ENCODE data around the gene FAM186B.

Gene FAM186B

GRCh38 chr12:49635036-49635435 is 29.6 kb upstream of the FAM186B start:
- DNase-seq (ENCODE audit: extremely low read depth, low read depth), result no peak
- no peak for TF ChIP-seq CTCF (IDR thresholded peaks at IDR 0.05; ENCODE audit: low read depth, low read length, missing control alignments)
- no peak overlapping the region for H3K4me3 ChIP-seq (replicated peaks; ENCODE audit: low read depth, low read length)

DNA sequence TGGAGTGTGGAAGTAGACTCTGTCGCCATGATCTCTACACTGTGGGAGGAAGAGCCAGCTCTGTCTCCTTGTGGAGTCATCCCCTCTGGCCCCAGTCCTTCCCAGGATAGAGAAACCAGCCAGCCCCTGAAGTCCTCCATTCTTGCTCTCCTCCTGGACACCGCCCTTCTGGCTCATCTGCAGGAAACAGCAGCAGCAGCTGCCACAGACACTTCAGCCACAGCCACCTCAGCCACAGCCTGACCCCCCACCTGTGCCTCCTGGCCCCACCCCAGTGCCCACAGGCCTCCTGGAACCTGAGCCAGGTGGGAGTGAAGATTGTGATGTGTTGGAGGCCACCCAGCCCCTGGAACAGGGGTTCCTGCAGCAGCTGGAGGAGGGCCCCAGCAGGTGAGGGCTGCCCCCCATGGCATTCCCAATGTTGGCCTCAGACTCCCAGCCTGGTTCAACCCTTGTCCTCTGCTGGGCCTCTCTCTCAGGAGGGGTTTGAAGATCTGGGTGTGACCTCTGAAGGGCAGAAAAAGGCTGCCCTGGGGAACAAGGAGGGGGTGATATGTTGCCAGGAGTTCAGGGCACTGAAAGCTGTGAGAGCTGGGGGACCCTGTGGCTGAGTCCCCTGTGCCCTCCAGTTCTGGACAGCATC is 28.4 kb upstream of the FAM186B start:
- no peak overlapping the region for H3K4me3 ChIP-seq (replicated peaks; ENCODE audit: low read depth, low read length)
- no peak for DNase-seq (ENCODE audit: extremely low read depth, low read depth)
- no peak for TF ChIP-seq CTCF (IDR thresholded peaks at IDR 0.05; ENCODE audit: low read depth, low read length, missing control alignments)

DNA sequence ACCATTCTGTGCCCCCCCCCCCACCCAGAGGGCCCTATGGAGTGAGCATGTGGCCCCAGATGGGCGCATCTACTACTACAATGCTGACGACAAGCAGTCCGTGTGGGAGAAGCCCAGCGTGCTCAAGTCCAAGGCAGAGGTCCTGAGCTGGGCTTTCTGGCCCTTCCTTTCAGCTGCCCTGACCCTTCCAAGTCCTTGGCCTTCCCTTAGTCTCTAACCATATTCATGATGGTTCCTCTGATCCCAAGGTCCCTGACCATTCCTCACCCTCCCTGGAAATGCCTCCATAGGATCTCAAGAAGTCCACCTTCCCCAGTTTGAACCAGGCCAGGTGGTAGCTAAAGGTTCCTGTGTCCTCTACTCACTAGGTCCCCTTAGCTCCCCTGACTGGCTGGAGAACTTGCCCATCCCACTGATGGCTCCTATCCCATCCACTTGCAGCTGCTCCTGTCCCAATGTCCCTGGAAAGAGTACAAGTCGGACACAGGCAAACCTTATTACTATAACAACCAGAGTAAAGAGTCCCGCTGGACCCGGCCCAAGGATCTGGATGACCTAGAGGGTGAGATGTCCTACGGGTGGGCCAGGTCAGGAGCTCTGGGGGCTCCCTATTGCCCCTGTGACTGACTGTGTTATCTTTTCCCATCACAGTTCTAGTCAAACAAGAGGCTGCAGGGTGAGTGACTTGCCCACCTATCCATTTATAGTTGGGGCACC is 27.7 kb upstream of the FAM186B start:
- no peak for TF ChIP-seq CTCF (IDR thresholded peaks at IDR 0.05; ENCODE audit: low read depth, low read length, missing control alignments)
- no peak overlapping the region for H3K4me3 ChIP-seq (replicated peaks; ENCODE audit: low read depth, low read length)
- no peak for DNase-seq (ENCODE audit: extremely low read depth, low read depth)

GRCh38 chr12:49632401-49632800 is 27.0 kb upstream of the FAM186B start:
- no peak for DNase-seq (ENCODE audit: extremely low read depth, low read depth)
- no peak overlapping the region for H3K4me3 ChIP-seq (replicated peaks; ENCODE audit: low read depth, low read length)
- TF ChIP-seq CTCF (IDR thresholded peaks at IDR 0.05; ENCODE audit: low read depth, low read length, missing control alignments), result no peak

DNA sequence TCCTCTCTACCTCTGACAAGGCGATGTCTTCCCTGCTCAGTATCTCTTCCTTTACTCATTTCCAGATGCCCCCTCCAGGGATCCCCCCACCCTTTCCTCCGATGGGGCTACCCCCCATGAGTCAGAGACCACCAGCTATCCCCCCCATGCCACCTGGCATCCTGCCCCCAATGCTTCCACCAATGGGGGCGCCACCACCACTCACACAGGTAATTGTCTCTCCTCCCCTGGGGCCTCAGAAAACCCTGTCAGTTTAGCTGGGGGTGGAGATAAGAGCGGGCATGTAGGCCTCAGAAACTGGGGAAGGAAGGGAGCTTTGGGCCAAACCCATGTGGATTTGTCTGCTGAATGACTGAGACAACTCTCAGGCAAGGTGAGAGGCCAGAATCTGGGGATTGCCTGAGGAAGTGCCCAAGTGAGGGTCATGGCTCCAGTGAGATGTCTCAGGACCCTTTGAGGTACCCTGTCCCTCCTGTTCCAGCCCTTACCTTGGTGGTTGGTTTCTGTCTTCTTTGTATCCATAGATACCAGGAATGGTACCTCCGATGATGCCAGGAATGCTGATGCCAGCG is 26.0 kb upstream of the FAM186B start:
- H3K4me3 ChIP-seq (replicated peaks; ENCODE audit: low read depth, low read length), result no peak overlapping the region
- TF ChIP-seq CTCF (IDR thresholded peaks at IDR 0.05; ENCODE audit: low read depth, low read length, missing control alignments), result no peak
- no peak for DNase-seq (ENCODE audit: extremely low read depth, low read depth)

DNA sequence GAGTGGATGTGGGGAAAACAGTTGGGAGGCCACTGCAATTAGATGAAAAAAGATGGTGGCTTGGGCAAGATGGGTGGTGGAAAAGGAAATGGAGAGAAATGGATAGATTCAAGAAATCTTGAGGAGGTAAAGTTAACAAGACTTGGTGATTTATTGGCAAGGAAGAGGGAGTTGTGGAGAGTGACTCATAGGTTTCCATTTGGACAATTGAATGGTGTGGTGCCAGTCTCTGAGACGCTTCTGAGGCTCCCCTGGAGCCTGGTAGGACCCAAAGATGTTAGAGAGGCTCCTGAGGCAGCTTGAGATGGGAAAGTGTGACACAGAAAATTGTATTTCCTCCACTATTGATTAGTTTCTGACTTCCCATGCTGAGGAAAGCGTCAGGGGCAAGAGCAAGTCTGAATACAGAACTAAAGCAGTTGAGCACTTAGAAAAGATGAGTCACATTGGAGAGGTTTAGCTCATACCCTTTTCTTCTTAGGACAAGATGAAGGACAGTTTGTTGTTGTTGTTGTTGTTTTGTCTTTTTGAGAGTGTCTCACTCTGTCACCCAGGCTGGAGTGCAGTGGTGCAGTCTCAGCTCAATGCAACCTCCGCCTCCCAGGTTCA is 22.4 kb upstream of the FAM186B start:
- H3K4me3 ChIP-seq (replicated peaks; ENCODE audit: low read depth, low read length), result no peak overlapping the region
- DNase-seq (ENCODE audit: extremely low read depth, low read depth), result no peak
- TF ChIP-seq CTCF (IDR thresholded peaks at IDR 0.05; ENCODE audit: low read depth, low read length, missing control alignments), result no peak

All from HFF-Myc (cell line).